HepG2 (cell line): ENCODE measurements around the gene SIRT5. TPM values are rescaled to one million over a fixed set of nuclear protein-coding genes. Genes with fewer than 3 reads are reported as not detected.
A peak's percentile ranks its signal among the peaks of the same experiment; 100 is the strongest.

Experiments used
- PTBP1 ChIP-seq: fragments of 200-400 bp; formaldehyde crosslinking; IDR thresholded peaks from 2 replicates; pipeline ENCODE4 v1.6.1; 2018; ENCODE audit warnings: low read length, low read depth; ENCODE audit not compliant: poor library complexity, severe bottlenecking
- ZBTB8A ChIP-seq: sonication (generic); formaldehyde crosslinking; IDR thresholded peaks from 2 replicates; pipeline ENCODE4 v1.4.0; 2020; ENCODE audit warnings: mild to moderate bottlenecking, low read depth, missing genetic modification reagents, borderline replicate concordance
- ZIK1 ChIP-seq: sonication (generic); formaldehyde crosslinking; IDR thresholded peaks from 2 replicates; pipeline ENCODE4 v1.5.0; 2020; ENCODE audit warnings: mild to moderate bottlenecking, low read depth, missing genetic modification reagents, borderline replicate concordance
- ZNF274 ChIP-seq: sonication (generic); formaldehyde crosslinking; IDR thresholded peaks from 2 replicates; pipeline ENCODE4 v1.5.1; 2020; ENCODE audit warnings: mild to moderate bottlenecking, missing genetic modification reagents
- ZNF484 ChIP-seq: sonication (generic); formaldehyde crosslinking; IDR thresholded peaks from 2 replicates; pipeline ENCODE4 v1.5.1; 2020; ENCODE audit warnings: mild to moderate bottlenecking, low read depth, missing genetic modification reagents, borderline replicate concordance
- ZSCAN22 ChIP-seq: sonication (generic); formaldehyde crosslinking; IDR thresholded peaks from 2 replicates; pipeline ENCODE4 v1.4.0; 2020; ENCODE audit warnings: mild to moderate bottlenecking, missing genetic modification reagents
- ZSCAN9 ChIP-seq: IDR thresholded peaks from 2 replicates; pipeline ENCODE4 v1.6.1; 2016; ENCODE audit warnings: borderline replicate concordance
- polyA plus RNA-seq, 8 experiments: library from polyadenylated mRNA; depleted of rRNA in 3 of 8; stranded (reverse) in 7 of 8; unstranded in 1 of 8; fragments of >200 nt; fragmentation: Illumina TruSeq in 4 of 8; extraction: Trizol in 4 of 8; gene quantifications; 2 replicates each; pipeline versions ENCODE4 v1.2.1 to v1.2.3, GENCODE V29; 2011 to 2016; ENCODE audit warnings: low read depth in 4 of 8, missing spikeins in 1 of 8, mixed read lengths in 1 of 8; ENCODE audit not compliant: insufficient read depth in 1 of 8
- total RNA-seq, 5 experiments: library from RNA; depleted of rRNA; stranded (reverse); fragments of >200 nt; fragmentation: Illumina TruSeq; extraction: Trizol; gene quantifications; 2 replicates each; pipeline ENCODE4 v1.2.3, GENCODE V29; 2016; ENCODE audit warnings: low read depth in 1 of 5
- TF ChIP-seq, protein P1 (sequence below): sonication (generic); formaldehyde crosslinking; IDR thresholded peaks from 2 replicates; pipeline ENCODE4 v1.4.0; 2020; ENCODE audit warnings: missing genetic modification reagents, mild to moderate bottlenecking, borderline replicate concordance
- TF ChIP-seq, protein P2 (sequence below): sonication (generic); formaldehyde crosslinking; IDR thresholded peaks from 2 replicates; pipeline ENCODE4 v1.4.0; 2020; ENCODE audit warnings: mild to moderate bottlenecking, missing genetic modification reagents
- TF ChIP-seq, protein P3 (sequence below): sonication (generic); formaldehyde crosslinking; IDR thresholded peaks from 2 replicates; pipeline ENCODE4 v1.5.0; 2020; ENCODE audit warnings: missing genetic modification reagents, mild to moderate bottlenecking, borderline replicate concordance
- TF ChIP-seq, protein P4 (sequence below): sonication (generic); formaldehyde crosslinking; IDR thresholded peaks from 2 replicates; pipeline ENCODE4 v1.5.1; 2020; ENCODE audit warnings: mild to moderate bottlenecking, missing genetic modification reagents, borderline replicate concordance

SIRT5 gene
- total and polyA plus RNA-seq, 2 of the 13 experiments (the other 11 are each of a cell fraction or from before 2014, with no cell fraction given) = 14.1 to 16.6 TPM

DNA sequence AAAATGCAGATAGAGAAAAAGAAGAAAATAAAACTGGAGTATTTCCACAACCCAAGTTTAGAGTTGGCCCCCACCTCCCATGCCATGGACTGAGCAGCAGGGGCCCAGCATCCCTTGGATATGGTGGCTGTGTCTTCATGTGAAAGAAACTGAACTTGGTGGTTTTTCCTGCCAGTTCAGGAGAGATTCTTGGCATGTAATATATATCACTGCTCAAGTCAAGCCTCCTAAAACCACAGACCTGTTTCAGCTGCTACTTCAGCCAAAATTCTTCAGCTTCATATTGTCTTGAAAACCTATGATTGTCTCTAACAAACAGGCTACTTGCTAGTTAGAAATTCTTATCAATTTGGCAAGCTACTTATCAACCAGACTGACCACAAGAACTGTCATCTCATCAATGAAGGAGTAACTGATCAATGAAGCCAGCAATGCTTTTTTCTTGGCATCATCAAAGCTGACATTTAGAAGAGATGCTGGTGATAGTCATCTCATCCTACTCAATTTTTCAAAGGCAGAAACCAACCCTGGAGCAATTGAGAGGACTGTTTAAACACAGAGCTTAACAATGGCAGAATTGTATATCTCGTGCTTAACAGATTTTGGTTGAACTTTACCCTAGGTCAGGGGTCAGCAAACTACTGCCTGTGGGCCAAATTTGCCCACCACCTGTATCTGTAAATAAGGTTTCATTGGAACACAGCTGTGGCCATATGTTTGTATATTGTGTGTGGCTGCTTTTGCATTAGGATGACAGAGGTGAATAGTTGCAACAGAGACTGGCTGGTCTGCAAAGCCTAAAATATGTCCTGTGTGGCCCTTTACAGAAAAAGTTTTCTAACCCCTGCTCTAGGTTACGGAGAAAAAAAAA lies 30.4 kb downstream of the SIRT5 start (continued):
- TF ChIP-seq, protein P1, sequence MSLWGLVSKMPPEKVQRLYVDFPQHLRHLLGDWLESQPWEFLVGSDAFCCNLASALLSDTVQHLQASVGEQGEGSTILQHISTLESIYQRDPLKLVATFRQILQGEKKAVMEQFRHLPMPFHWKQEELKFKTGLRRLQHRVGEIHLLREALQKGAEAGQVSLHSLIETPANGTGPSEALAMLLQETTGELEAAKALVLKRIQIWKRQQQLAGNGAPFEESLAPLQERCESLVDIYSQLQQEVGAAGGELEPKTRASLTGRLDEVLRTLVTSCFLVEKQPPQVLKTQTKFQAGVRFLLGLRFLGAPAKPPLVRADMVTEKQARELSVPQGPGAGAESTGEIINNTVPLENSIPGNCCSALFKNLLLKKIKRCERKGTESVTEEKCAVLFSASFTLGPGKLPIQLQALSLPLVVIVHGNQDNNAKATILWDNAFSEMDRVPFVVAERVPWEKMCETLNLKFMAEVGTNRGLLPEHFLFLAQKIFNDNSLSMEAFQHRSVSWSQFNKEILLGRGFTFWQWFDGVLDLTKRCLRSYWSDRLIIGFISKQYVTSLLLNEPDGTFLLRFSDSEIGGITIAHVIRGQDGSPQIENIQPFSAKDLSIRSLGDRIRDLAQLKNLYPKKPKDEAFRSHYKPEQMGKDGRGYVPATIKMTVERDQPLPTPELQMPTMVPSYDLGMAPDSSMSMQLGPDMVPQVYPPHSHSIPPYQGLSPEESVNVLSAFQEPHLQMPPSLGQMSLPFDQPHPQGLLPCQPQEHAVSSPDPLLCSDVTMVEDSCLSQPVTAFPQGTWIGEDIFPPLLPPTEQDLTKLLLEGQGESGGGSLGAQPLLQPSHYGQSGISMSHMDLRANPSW = peak; percentile 94; the same call in 1 of the 2 replicates
- TF ChIP-seq ZSCAN9 (CRISPR knock-in tag) (peak; percentile 95), ZNF484 (CRISPR knock-in tag) (no peak), ZIK1 (0 out of 2 replicates have a peak, but pooled peaks have one; percentile 53), PTBP1 (no peak), ZBTB8A (CRISPR knock-in tag) (peak; percentile 65; the same call in 1 of the 2 replicates), ZSCAN22 (CRISPR knock-in tag) (peak; percentile 64; the same call in 1 of the 2 replicates), ZNF274 (no peak)
- TF ChIP-seq, protein P2, sequence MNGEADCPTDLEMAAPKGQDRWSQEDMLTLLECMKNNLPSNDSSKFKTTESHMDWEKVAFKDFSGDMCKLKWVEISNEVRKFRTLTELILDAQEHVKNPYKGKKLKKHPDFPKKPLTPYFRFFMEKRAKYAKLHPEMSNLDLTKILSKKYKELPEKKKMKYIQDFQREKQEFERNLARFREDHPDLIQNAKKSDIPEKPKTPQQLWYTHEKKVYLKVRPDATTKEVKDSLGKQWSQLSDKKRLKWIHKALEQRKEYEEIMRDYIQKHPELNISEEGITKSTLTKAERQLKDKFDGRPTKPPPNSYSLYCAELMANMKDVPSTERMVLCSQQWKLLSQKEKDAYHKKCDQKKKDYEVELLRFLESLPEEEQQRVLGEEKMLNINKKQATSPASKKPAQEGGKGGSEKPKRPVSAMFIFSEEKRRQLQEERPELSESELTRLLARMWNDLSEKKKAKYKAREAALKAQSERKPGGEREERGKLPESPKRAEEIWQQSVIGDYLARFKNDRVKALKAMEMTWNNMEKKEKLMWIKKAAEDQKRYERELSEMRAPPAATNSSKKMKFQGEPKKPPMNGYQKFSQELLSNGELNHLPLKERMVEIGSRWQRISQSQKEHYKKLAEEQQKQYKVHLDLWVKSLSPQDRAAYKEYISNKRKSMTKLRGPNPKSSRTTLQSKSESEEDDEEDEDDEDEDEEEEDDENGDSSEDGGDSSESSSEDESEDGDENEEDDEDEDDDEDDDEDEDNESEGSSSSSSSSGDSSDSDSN (CRISPR knock-in tag) = peak; percentile 57; the same call in 1 of the 2 replicates
- TF ChIP-seq, protein P3, sequence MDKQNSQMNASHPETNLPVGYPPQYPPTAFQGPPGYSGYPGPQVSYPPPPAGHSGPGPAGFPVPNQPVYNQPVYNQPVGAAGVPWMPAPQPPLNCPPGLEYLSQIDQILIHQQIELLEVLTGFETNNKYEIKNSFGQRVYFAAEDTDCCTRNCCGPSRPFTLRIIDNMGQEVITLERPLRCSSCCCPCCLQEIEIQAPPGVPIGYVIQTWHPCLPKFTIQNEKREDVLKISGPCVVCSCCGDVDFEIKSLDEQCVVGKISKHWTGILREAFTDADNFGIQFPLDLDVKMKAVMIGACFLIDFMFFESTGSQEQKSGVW = no peak
- TF ChIP-seq, protein P4, sequence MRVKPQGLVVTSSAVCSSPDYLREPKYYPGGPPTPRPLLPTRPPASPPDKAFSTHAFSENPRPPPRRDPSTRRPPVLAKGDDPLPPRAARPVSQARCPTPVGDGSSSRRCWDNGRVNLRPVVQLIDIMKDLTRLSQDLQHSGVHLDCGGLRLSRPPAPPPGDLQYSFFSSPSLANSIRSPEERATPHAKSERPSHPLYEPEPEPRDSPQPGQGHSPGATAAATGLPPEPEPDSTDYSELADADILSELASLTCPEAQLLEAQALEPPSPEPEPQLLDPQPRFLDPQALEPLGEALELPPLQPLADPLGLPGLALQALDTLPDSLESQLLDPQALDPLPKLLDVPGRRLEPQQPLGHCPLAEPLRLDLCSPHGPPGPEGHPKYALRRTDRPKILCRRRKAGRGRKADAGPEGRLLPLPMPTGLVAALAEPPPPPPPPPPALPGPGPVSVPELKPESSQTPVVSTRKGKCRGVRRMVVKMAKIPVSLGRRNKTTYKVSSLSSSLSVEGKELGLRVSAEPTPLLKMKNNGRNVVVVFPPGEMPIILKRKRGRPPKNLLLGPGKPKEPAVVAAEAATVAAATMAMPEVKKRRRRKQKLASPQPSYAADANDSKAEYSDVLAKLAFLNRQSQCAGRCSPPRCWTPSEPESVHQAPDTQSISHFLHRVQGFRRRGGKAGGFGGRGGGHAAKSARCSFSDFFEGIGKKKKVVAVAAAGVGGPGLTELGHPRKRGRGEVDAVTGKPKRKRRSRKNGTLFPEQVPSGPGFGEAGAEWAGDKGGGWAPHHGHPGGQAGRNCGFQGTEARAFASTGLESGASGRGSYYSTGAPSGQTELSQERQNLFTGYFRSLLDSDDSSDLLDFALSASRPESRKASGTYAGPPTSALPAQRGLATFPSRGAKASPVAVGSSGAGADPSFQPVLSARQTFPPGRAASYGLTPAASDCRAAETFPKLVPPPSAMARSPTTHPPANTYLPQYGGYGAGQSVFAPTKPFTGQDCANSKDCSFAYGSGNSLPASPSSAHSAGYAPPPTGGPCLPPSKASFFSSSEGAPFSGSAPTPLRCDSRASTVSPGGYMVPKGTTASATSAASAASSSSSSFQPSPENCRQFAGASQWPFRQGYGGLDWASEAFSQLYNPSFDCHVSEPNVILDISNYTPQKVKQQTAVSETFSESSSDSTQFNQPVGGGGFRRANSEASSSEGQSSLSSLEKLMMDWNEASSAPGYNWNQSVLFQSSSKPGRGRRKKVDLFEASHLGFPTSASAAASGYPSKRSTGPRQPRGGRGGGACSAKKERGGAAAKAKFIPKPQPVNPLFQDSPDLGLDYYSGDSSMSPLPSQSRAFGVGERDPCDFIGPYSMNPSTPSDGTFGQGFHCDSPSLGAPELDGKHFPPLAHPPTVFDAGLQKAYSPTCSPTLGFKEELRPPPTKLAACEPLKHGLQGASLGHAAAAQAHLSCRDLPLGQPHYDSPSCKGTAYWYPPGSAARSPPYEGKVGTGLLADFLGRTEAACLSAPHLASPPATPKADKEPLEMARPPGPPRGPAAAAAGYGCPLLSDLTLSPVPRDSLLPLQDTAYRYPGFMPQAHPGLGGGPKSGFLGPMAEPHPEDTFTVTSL (CRISPR knock-in tag) = peak; percentile 90; the same call in 1 of the 2 replicates
